ENCODE measurements around the gene TULP3.

Gene TULP3

DNA sequence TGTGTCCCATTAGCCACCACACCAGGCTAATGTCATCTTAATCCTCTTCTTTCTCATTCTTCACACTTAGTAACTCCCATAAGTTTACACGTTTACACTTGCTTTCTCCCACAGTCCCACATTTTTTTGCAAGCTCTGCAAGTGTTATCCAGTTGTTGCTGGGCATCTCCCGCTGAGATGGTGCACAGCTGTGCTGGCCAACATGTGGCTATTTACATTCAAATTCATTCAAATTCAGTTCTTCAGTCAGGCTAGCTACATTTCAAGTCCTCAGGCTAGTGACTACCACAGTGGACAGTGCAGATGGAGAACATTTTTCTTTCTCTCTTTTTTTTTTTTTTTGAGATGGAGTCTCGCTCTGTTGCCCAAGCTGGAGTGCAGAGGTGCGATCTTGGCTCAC, 58.7 kb downstream of the TULP3 start:
- TF ChIP-seq, protein P1, sequence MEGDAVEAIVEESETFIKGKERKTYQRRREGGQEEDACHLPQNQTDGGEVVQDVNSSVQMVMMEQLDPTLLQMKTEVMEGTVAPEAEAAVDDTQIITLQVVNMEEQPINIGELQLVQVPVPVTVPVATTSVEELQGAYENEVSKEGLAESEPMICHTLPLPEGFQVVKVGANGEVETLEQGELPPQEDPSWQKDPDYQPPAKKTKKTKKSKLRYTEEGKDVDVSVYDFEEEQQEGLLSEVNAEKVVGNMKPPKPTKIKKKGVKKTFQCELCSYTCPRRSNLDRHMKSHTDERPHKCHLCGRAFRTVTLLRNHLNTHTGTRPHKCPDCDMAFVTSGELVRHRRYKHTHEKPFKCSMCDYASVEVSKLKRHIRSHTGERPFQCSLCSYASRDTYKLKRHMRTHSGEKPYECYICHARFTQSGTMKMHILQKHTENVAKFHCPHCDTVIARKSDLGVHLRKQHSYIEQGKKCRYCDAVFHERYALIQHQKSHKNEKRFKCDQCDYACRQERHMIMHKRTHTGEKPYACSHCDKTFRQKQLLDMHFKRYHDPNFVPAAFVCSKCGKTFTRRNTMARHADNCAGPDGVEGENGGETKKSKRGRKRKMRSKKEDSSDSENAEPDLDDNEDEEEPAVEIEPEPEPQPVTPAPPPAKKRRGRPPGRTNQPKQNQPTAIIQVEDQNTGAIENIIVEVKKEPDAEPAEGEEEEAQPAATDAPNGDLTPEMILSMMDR (conservative IDR thresholded peaks at IDR 0.05): no peak
- H3K27ac ChIP-seq: no peak overlapping the region

DNA sequence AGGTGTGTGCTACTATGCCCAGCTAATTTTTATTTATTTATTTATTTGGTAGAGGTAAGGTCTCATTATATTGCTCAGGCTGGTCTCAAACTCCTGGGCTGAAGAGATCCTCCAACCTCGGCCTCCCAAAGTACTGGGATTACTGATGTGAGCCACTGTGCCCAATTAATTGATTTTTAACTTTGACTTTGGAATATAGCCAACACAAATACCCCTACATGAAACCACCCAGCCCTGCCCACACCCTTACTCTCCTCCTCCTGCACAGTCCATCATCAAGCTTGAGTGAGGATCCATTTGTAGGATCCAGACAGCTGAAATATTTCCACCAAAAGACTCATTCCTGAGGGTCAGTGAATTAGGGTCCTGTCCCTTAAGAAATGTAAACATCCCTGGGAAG, 65.2 kb downstream of the TULP3 start:
- H3K27ac ChIP-seq: peak overlapping the region; percentile 99; the same call in 1 of the 2 replicates
- TF ChIP-seq, protein P1 (conservative IDR thresholded peaks at IDR 0.05): no peak

DNA sequence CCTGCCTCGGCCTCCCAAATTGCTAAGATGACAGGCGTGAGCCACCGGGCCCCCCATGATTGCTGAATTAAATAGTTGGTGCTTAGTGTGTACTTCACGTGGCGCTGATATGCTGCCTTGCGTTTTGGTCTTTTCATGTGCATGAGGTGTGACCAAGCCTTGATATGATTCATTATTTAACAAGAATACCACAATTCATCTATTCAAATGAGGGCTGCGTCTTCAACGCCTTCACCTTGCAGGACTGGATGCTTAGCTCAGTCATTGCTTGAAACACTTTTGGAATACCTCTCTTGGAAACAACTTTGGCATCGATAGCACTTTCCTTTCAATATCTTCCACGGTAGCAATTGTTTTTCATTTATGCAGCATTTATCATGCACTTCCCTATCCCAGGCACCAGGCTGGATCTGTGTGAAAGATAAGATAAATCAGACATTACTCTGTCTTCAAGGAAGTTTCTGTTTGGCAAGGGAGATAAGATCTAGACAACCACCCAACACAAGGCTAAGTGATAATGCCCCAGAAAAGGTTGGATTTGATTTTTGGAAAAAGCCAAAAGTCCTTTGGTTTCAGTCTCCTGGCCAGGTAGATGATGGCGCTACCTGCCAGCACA, 67.2 kb downstream of the TULP3 start:
- TF ChIP-seq, protein P1 (conservative IDR thresholded peaks at IDR 0.05): no peak; the same call in 1 of the 2 replicates
- H3K27ac ChIP-seq: peak overlapping the region; percentile 99

DNA sequence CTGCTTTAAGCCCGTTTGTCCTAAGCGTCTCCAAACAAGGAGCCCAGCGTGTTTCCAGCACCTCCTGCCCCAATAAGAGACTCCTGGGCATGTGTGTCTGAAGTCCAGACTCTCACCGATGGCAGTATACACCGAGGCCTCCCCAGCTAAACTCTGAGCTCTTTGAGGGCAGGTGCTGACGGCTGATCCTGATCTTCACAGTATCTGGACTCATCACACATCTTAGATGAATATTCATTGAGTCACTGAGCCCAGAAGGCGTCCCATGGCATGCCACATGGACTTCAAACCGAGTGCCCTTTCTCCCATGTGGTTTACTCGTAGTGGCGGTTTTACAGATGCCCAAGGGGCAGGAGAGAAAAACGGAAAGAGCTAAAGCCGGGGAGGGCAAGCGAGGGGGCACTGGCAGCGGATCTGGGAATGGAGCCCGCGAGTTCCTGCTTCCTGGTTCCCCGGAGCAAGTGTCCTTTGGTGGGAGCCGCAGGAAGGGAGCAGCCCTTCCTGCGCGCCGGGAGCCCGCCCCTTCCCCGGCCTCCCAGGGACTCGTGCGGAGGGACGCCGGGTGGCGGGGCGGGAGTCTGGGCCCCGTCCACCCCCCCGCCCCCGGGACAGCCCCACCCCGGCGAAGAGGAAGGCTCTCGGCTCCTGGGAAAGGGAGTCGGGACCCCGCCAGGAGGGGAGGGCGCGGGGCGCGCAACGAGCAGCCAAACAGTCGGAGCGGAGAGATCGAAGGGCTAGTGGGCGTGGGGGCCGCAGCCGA, 67.9 kb downstream of the TULP3 start:
- H3K27ac ChIP-seq: peak overlapping the region; percentile 99
- TF ChIP-seq, protein P1 (conservative IDR thresholded peaks at IDR 0.05): no peak

DNA sequence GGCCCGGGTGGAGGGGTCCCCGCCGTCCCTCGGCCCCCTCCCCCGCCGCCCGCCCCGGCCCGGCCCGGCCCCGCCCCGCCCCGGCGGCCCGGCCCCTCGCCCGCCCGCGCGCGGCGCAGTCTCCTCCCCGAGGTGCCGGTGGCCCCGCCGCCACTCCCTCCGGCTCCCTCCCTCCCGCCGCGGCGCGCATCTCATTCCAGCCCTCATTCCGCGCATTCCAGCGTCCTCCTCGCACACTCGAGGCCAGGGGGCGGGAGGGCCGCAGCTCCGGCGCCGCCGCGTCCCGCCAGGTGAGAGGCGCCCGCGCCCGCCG, 68.5 kb downstream of the TULP3 start, which contains the start of gene TEAD4:
TSS of gene TEAD4 (plus strand) at position 206 of the 313 bp plus-strand sequence.
- TF ChIP-seq, protein P1 (conservative IDR thresholded peaks at IDR 0.05): no peak
- H3K27ac ChIP-seq: peak within 1 kb of the TSS; percentile 99

DNA sequence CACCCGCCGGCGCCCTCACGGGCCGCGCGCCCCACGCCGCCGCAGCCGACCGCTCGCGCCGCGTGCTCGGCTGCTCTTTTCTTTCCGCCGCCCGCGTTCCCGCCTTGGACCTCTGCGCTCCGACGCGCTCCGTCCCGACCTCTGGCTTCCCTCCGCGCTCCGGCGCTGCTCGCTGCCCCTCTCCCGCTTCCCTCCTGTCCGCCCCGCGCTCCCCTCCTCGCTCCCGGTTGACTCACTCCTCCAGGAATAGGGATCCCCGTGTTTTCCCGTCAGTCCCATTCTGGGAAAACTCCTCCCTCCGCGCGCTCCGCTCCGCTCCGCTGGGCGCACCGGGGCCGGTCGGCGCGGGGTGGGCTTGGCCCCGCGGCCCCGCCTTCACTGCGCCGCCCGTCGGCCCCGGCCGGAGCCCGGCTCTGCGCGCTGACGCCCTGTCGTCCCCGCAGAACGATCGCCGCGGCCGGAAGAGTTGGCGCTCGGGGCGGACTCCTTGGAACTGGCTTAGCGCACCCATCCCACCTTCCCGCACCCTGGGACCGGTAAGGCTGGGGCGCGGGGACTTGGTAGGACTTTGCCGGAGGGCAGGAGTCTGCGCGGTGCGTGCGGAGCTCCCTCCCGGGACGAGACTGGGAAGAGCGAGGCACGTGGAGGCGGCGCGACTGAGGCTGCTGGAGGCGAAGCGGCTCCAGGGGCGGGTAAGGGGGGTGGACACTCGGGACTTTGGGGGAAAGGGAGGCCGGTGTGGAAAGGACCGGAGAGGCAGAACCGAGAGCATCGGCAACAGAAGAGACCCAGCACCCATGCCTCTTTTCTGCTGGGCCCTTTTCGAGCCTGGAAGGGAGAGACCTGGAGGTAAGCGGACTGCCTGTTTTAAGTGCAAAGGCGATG, 69.1 kb downstream of the TULP3 start:
- peak overlapping the region; percentile 99 for H3K27ac ChIP-seq

More for the DNA sequence above, 69.1 kb downstream of the TULP3 start:
- TF ChIP-seq, protein P1 (conservative IDR thresholded peaks at IDR 0.05): 0 out of 2 replicates have a peak, but pooled peaks have one; percentile 11

All from VCaP (cell line).